WI38 (cell line): ENCODE measurements around the gene BBX.

ENCODE experiments used
- H3K4me3 ChIP-seq: 2 replicates; pipeline ENCODE4 v1.5.1; 2011; ENCODE audit warnings: low read depth, mild to moderate bottlenecking, control low read depth, low read length
- TF ChIP-seq, protein P1 (sequence below): IDR thresholded peaks from 2 replicates; pipeline ENCODE4 v1.5.1; 2012; ENCODE audit warnings: low read depth, mild to moderate bottlenecking, control low read depth, low read length

Gene BBX

GRCh38 chr3:107738486-107739183 is 215.9 kb downstream of the BBX start:
- TF ChIP-seq, protein P1, sequence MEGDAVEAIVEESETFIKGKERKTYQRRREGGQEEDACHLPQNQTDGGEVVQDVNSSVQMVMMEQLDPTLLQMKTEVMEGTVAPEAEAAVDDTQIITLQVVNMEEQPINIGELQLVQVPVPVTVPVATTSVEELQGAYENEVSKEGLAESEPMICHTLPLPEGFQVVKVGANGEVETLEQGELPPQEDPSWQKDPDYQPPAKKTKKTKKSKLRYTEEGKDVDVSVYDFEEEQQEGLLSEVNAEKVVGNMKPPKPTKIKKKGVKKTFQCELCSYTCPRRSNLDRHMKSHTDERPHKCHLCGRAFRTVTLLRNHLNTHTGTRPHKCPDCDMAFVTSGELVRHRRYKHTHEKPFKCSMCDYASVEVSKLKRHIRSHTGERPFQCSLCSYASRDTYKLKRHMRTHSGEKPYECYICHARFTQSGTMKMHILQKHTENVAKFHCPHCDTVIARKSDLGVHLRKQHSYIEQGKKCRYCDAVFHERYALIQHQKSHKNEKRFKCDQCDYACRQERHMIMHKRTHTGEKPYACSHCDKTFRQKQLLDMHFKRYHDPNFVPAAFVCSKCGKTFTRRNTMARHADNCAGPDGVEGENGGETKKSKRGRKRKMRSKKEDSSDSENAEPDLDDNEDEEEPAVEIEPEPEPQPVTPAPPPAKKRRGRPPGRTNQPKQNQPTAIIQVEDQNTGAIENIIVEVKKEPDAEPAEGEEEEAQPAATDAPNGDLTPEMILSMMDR, result no peak
- H3K4me3 ChIP-seq, result no peak overlapping the region

DNA sequence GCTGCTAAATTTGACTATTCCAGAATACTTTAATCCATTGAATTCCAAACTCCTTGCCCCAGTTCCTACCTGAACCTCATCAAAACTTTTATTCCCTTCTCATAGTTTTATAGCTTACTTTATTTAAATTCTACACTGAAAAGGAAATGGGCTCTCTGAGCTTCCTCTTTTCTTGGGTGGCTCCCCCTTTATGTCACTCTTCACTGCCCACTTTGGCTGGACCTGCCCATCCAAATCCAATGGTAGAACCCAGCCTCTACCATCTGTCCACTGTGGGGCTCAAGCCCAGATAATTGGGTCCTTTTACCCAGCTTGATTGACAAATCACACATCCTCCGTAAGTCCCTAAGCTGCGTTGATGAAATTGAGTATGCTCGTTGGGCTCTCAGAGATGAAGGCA is 216.5 kb downstream of the BBX start:
- TF ChIP-seq, protein P1, result no peak
- no peak overlapping the region for H3K4me3 ChIP-seq

- H3K4me3 ChIP-seq, result no peak overlapping the region
- TF ChIP-seq, protein P1, result no peak
Measured at GRCh38 chr3:107740992-107741896, 218.5 kb downstream of the BBX start.

- no peak overlapping the region for H3K4me3 ChIP-seq
- TF ChIP-seq, protein P1, result no peak
Measured at GRCh38 chr3:107745354-107745753, 222.6 kb downstream of the BBX start.

DNA sequence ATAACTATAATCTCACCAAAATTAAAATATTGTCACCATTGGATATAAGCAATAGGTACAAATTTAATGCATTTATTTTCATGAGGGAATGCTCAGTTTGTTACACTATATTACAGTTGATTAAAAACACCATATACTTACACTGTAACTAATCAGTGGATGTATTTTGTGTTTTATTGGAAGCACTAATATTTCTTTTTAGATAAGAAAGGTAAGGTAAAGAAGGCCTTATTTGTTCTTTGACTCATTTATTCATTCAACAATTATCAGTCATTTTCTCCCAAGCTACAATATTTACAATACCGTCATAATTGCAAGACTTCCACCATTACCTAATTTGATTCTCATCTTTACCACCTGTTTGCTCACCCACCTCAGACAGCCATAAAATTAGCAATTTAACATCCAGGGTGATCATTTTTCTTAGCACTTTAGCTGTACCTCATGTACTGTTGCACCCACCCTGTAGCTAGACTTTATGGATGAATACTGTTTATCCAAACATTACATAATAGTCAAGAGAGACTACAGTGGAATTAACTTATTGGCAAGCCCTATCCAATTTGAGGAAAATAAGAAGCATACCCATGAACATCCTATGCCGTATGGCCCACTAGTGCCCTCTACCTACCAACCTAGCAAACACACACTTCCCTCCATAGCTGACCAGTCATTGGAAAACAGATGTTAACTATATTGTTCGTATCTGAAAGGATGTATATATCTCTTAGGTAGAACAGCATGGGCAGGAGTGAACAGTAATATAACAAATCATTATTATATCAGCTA is 229.6 kb downstream of the BBX start:
- TF ChIP-seq, protein P1, result 0 out of 2 replicates have a peak, but pooled peaks have one; percentile 15

DNA sequence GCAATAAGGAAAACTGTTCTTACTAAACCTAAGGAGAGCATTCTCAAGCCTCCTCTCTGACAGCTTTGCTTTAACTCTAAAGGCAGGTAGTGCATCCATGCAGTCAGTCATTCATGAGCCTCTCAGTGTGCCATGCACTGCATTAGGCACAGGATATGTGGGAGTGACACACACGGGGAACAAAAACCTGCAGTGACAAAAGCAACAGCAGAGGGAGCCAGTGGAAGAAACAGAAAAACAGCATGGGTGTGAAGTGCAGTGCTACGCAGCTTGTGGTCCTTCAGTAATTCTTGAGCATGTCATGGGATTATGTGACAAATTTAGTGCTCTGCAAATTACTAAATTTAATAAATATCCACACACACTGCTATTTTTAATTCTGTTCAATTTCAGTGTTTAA is 230.7 kb downstream of the BBX start:
- TF ChIP-seq, protein P1, result peak; percentile 44; the same call in 1 of the 2 replicates
- H3K4me3 ChIP-seq, result no peak overlapping the region

More for the DNA sequence above, 229.6 kb downstream of the BBX start:
- H3K4me3 ChIP-seq, result no peak overlapping the region
